Measurements from ENCODE around the gene ZRANB3. TPM values are rescaled to one million over a fixed set of nuclear protein-coding genes. Genes with fewer than 3 reads are reported as not detected.
A peak's percentile ranks its signal among the peaks of the same experiment; 100 is the strongest.

Gene ZRANB3
- total and polyA plus RNA-seq, 4 donors: 2.5 to 7.2 (median 4.1) TPM

- Histone ChIP-seq H3K9ac (ENCODE audit: low read depth in 1 of 2, low read length in 2 of 2) (no peak overlapping the region), H3K9me3 (ENCODE audit: control insufficient read depth in 4 of 4, low read length in 3 of 4) (no peaks in the 10 kb centered on the region), H3K4me1 (ENCODE audit: control insufficient read depth in 4 of 4, insufficient read depth in 4 of 4, low read length in 3 of 4) (peaks cover 3 to 16% (median 14%) of the 10 kb centered on the region in 4 donors), H3K27me3 (ENCODE audit: control insufficient read depth in 4 of 4, insufficient read depth in 4 of 4, low read length in 3 of 4) (no peaks in the 10 kb centered on the region), H3K4me3 (ENCODE audit: low read depth in 1 of 3, low read length in 3 of 3) (no peak overlapping the region), H3K27ac (ENCODE audit: low read depth in 1 of 2, low read length in 2 of 2) (no peak overlapping the region), H3K36me3 (ENCODE audit: control insufficient read depth in 4 of 4, insufficient read depth in 3 of 4, low read depth in 1 of 4, low read length in 3 of 4) (no peaks in the 10 kb centered on the region)
- no peak for DNase-seq (ENCODE audit: low spot score)
- TF ChIP-seq NR2F2 (IDR thresholded peaks at IDR 0.05) (no peak), HNF4G (IDR thresholded peaks at IDR 0.05) (no peak), RAD21 (IDR thresholded peaks at IDR 0.05) (peak in 1 of 2 donors; percentile 6), FOXA2 (IDR thresholded peaks at IDR 0.05) (no peak), FOXA1 (IDR thresholded peaks at IDR 0.05) (no peak), RXRA (IDR thresholded peaks at IDR 0.05) (peak in 1 of 2 donors; percentile 18), EGR1 (IDR thresholded peaks at IDR 0.05; ENCODE audit: low read depth in 2 of 2) (no peak), JUND (IDR thresholded peaks at IDR 0.05) (no peak), GABPA (IDR thresholded peaks at IDR 0.05 in 1 of 2, conservative IDR thresholded peaks at IDR 0.05 in 1 of 2) (no peak), SP1 (IDR thresholded peaks at IDR 0.05) (peak; percentile 3), HNF4A (conservative IDR thresholded peaks at IDR 0.05) (peak in 1 of 2 donors; percentile 25), TAF1 (conservative IDR thresholded peaks at IDR 0.05) (no peak), MAX (IDR thresholded peaks at IDR 0.05) (no peak), YY1 (IDR thresholded peaks at IDR 0.05) (peak; percentile 12)
- TF ChIP-seq, protein P1, sequence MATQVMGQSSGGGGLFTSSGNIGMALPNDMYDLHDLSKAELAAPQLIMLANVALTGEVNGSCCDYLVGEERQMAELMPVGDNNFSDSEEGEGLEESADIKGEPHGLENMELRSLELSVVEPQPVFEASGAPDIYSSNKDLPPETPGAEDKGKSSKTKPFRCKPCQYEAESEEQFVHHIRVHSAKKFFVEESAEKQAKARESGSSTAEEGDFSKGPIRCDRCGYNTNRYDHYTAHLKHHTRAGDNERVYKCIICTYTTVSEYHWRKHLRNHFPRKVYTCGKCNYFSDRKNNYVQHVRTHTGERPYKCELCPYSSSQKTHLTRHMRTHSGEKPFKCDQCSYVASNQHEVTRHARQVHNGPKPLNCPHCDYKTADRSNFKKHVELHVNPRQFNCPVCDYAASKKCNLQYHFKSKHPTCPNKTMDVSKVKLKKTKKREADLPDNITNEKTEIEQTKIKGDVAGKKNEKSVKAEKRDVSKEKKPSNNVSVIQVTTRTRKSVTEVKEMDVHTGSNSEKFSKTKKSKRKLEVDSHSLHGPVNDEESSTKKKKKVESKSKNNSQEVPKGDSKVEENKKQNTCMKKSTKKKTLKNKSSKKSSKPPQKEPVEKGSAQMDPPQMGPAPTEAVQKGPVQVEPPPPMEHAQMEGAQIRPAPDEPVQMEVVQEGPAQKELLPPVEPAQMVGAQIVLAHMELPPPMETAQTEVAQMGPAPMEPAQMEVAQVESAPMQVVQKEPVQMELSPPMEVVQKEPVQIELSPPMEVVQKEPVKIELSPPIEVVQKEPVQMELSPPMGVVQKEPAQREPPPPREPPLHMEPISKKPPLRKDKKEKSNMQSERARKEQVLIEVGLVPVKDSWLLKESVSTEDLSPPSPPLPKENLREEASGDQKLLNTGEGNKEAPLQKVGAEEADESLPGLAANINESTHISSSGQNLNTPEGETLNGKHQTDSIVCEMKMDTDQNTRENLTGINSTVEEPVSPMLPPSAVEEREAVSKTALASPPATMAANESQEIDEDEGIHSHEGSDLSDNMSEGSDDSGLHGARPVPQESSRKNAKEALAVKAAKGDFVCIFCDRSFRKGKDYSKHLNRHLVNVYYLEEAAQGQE (IDR thresholded peaks at IDR 0.05): no peak
- TF ChIP-seq, protein P2, sequence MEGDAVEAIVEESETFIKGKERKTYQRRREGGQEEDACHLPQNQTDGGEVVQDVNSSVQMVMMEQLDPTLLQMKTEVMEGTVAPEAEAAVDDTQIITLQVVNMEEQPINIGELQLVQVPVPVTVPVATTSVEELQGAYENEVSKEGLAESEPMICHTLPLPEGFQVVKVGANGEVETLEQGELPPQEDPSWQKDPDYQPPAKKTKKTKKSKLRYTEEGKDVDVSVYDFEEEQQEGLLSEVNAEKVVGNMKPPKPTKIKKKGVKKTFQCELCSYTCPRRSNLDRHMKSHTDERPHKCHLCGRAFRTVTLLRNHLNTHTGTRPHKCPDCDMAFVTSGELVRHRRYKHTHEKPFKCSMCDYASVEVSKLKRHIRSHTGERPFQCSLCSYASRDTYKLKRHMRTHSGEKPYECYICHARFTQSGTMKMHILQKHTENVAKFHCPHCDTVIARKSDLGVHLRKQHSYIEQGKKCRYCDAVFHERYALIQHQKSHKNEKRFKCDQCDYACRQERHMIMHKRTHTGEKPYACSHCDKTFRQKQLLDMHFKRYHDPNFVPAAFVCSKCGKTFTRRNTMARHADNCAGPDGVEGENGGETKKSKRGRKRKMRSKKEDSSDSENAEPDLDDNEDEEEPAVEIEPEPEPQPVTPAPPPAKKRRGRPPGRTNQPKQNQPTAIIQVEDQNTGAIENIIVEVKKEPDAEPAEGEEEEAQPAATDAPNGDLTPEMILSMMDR (IDR thresholded peaks at IDR 0.05; ENCODE audit: low read depth, low read length, missing input control): no peak
- TF ChIP-seq, protein P3, sequence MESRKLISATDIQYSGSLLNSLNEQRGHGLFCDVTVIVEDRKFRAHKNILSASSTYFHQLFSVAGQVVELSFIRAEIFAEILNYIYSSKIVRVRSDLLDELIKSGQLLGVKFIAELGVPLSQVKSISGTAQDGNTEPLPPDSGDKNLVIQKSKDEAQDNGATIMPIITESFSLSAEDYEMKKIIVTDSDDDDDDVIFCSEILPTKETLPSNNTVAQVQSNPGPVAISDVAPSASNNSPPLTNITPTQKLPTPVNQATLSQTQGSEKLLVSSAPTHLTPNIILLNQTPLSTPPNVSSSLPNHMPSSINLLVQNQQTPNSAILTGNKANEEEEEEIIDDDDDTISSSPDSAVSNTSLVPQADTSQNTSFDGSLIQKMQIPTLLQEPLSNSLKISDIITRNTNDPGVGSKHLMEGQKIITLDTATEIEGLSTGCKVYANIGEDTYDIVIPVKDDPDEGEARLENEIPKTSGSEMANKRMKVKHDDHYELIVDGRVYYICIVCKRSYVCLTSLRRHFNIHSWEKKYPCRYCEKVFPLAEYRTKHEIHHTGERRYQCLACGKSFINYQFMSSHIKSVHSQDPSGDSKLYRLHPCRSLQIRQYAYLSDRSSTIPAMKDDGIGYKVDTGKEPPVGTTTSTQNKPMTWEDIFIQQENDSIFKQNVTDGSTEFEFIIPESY (IDR thresholded peaks at IDR 0.05): no peak
- TF ChIP-seq, protein P4, sequence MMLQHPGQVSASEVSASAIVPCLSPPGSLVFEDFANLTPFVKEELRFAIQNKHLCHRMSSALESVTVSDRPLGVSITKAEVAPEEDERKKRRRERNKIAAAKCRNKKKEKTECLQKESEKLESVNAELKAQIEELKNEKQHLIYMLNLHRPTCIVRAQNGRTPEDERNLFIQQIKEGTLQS (IDR thresholded peaks at IDR 0.05): no peak
These were observed 328.3 kb downstream of the ZRANB3 start for GRCh38 chr2:135202751-135203150.

Measured in liver (tissue), 9 donors.